Psoas muscle (tissue), 8 donors: Measurements from ENCODE around the gene CAMK2A. TPM values are rescaled to one million over a fixed set of nuclear protein-coding genes. Genes with fewer than 3 reads are reported as not detected.

Source experiments
- ATAC-seq, 4 donors: fragments of 200-7000 bp; cut with Tn5 transposase; one replicate each; pipeline ENCODE4 v1.9.1; 2020; ENCODE audit warnings: moderate library complexity in 3 of 4, mild to moderate bottlenecking in 2 of 4
- DNase-seq, 2 donors: peaks; one replicate each; pipeline ENCODE4 v3.0.0-alpha.2; 2020
- H3K27ac ChIP-seq: fragments of 200-600 bp; one replicate; pipeline ENCODE4 v1.8.0; 2022
- H3K27me3 ChIP-seq, 3 donors: fragments of 200-600 bp in 1 of 3; one replicate each; pipeline versions ENCODE4 v1.6.1 to v1.8.0; 2013 to 2022; ENCODE audit warnings: low read length in 2 of 3, mild to moderate bottlenecking in 2 of 3, moderate library complexity in 1 of 3; ENCODE audit not compliant: insufficient read depth in 3 of 3
- H3K36me3 ChIP-seq, 2 donors: fragments of 200-600 bp in 1 of 2; one replicate each; pipeline versions ENCODE4 v1.6.1 to v1.8.0; 2013 to 2022; ENCODE audit warnings: low read depth in 1 of 2, mild to moderate bottlenecking in 1 of 2, moderate library complexity in 1 of 2; ENCODE audit not compliant: insufficient read depth in 1 of 2
- H3K4me1 ChIP-seq: fragments of 200-600 bp; one replicate; pipeline ENCODE4 v1.8.0; 2022
- H3K4me3 ChIP-seq: fragments of 200-600 bp; one replicate; pipeline ENCODE4 v1.8.0; 2022; ENCODE audit warnings: mild to moderate bottlenecking
- H3K9me3 ChIP-seq: fragments of 200-600 bp; one replicate; pipeline ENCODE4 v1.8.0; 2022
- WGBS, 3 donors: extraction: QIAGEN DNeasy Blood & Tissue Kit; methylation state at CpG; one replicate each; pipeline versions ENCODE4 v1.1.6 to v1.1.7; 2013; 5-methylcytosine and 5-hydroxymethylcytosine counted together
- intact Hi-C, 2 donors: fragments of 100-400 bp; cut with DNase I; formaldehyde crosslinking; loops; one replicate each; pipeline versions ENCODE4 v1.11.0 to v1.14.2; 2022
- polyA plus RNA-seq, 3 donors: library from polyadenylated mRNA; stranded (reverse); fragments of 200-250 nt; gene quantifications; one replicate each; pipeline ENCODE4 v1.2.3, GENCODE V29; 2013
- total RNA-seq, 4 donors: library from RNA; stranded (reverse); fragmentation: NEBNext Ultra II Directional in 2 of 4; extraction: Animal tissue kit (Norgen Biotek cat#: 25700) in 2 of 4; gene quantifications; one replicate each; pipeline versions ENCODE4 v1.2.1 to v1.2.4, GENCODE V29; 2021 to 2023
- TF ChIP-seq, protein P1 (sequence below): fragments of 200-600 bp; IDR thresholded peaks from one replicate; pipeline ENCODE4 v1.8.0; 2022; ENCODE audit warnings: antibody characterized with exemption
- donor health status: healthy with polysubstance abuse.
- donor health status: DM: no; HTN: no; CAD: no; lungs with moderate emphysema.
- donor health status: Bipolar disorder and iron deficiency.
- donor health status: healthy.
- donor health status: DM: yes; HTN: yes; CAD: no.
- donor health status: DM: no; HTN: no; CAD: no.
- donor health status: DM: no; HTN: no; CAD: no.
- donor health status: DM: yes; HTN: yes; CAD: no.

Gene CAMK2A
- total and polyA plus RNA-seq, 7 donors: 8.1 to 118 (median 45.3) TPM

DNA sequence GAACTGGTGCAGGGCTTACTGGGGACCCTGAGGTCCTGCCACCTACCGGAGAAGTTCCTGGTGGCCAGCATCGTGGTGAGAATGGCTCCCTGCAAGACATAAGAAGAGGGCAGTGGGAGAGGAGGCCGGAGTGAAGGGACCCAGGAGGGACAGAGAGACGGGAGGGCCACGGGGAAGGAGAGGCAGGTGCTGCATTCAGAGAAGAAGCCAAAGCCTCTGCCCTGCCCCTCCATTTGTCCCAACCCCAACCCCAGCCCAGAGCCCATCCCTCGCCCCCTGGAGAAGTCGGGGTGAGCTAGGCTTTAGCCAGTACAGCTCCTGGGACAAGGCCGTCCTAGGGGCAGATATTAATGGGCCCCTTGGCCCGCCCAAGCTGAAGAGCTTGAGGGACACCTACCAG lies 41.8 kb downstream of the CAMK2A start:
- intact Hi-C loops: loop anchor here (2.0 to 5.0 kb wide), 2 partner anchors 105 to 109 kb away; partner anchors contain the start of gene TCOF1 (in 1 of the 2)
- ATAC-seq (no peak), DNase-seq (no peak)

DNA sequence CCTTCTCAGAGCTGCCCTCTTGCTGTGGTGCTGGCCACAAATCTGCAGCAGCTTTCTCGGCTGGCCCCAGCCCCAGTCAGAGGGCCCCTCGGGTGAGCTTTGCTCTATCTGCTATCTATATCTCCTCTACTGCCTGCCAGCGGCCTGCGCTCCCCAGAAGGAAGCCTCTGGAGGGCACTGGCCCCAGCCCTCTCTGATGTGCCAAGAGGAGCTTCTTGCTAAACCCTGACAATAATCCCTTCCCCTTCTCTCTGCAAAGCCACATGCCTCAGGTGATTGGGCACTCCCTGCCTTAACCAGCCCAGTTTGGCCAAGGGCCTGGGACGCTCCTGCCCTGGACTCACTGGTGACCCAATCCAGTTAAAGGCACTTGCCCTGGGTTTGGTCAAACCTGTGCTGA lies 42.7 kb downstream of the CAMK2A start:
- peak overlapping the region; percentile 100 for H3K27ac ChIP-seq
- peak; percentile 77 to 78 (median 78) for ATAC-seq
- H3K9me3 ChIP-seq: no peaks in the 10 kb centered on the region
- TF ChIP-seq, protein P1, sequence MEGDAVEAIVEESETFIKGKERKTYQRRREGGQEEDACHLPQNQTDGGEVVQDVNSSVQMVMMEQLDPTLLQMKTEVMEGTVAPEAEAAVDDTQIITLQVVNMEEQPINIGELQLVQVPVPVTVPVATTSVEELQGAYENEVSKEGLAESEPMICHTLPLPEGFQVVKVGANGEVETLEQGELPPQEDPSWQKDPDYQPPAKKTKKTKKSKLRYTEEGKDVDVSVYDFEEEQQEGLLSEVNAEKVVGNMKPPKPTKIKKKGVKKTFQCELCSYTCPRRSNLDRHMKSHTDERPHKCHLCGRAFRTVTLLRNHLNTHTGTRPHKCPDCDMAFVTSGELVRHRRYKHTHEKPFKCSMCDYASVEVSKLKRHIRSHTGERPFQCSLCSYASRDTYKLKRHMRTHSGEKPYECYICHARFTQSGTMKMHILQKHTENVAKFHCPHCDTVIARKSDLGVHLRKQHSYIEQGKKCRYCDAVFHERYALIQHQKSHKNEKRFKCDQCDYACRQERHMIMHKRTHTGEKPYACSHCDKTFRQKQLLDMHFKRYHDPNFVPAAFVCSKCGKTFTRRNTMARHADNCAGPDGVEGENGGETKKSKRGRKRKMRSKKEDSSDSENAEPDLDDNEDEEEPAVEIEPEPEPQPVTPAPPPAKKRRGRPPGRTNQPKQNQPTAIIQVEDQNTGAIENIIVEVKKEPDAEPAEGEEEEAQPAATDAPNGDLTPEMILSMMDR: no peak
- H3K27me3 ChIP-seq: no peaks in the 10 kb centered on the region
- WGBS, 3 donors: 24 to 52% (median 35%) methylated on average over 5 of the region's 5 CpGs
- peak; percentile 73 to 92 for DNase-seq
- peaks cover 42% of the 10 kb centered on the region for H3K4me1 ChIP-seq
- intact Hi-C loops: loop anchor here (2.0 to 5.0 kb wide), 2 partner anchors 105 to 110 kb away; partner anchors contain the start of gene TCOF1 (in 1 of the 2)
- peak overlapping the region; percentile 43 for H3K4me3 ChIP-seq
- H3K36me3 ChIP-seq: no peaks in the 10 kb centered on the region

More for the DNA sequence above, 41.8 kb downstream of the CAMK2A start:
- Histone ChIP-seq H3K9me3 (no peaks in the 10 kb centered on the region), H3K4me1 (peaks cover 33% of the 10 kb centered on the region), H3K36me3 (no peaks in the 10 kb centered on the region), H3K27ac (peak overlapping the region; percentile 100), H3K4me3 (no peak overlapping the region), H3K27me3 (no peaks in the 10 kb centered on the region)
- 92 to 93% (median 93%) methylated on average over 9 of the region's 9 CpGs for WGBS, 3 donors
- TF ChIP-seq, protein P1: no peak

DNA sequence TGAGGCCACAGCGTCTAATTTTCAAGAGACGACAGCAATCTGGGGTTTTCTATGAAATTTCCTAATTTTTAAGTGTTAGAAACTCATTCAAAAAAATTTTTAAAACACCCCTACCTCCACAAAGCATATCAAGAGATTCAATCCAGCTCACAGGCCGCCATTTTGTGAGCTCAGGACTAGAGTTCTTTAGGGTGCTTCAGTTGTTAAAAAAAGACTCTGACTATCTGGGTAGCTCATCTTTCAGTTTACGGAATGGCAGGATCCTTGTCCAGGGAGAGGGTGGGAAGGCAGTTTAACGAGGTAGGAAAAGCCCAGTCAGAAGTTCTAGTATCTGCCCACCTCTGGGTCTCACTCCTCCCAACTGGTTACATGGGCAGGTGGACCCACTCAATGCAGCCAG lies 43.1 kb downstream of the CAMK2A start:
- Histone ChIP-seq H3K27me3 (no peaks in the 10 kb centered on the region), H3K9me3 (no peaks in the 10 kb centered on the region), H3K36me3 (no peaks in the 10 kb centered on the region), H3K4me3 (peak overlapping the region; percentile 43), H3K4me1 (peaks cover 44% of the 10 kb centered on the region), H3K27ac (peak overlapping the region; percentile 100)
- TF ChIP-seq, protein P1: no peak
- 42 to 65% (median 48%) methylated on average over 5 of the region's 5 CpGs for WGBS, 3 donors
- DNase-seq: no peak
- peak; percentile 67 to 81 (median 70) for ATAC-seq
- intact Hi-C loops: loop anchor here (2.0 to 5.0 kb wide), 2 partner anchors 106 to 110 kb away; partner anchors contain the start of gene TCOF1 (in 1 of the 2)

DNA sequence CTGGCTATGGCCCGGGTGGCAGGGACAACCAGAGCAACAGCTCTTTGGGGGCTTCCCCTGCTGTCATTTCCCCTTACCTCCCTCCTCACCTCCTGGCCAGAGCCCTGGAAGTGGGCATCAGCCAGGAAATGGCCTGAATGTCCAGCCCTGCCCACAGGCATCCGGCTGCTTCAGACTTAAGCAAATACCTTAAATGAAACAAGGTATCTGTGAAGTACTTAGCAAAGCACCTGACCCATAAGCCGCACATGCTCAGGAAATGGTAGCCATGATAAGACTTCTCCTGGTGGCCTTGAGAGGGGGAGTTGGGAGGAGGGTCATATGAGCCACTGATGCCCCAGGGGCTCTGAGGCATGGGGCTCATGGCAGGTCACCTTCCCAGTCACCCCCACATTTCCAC lies 43.8 kb downstream of the CAMK2A start:
- Histone ChIP-seq H3K27me3 (no peaks in the 10 kb centered on the region), H3K9me3 (no peaks in the 10 kb centered on the region), H3K4me1 (peaks cover 48% of the 10 kb centered on the region), H3K36me3 (no peaks in the 10 kb centered on the region), H3K4me3 (peak overlapping the region; percentile 43), H3K27ac (peak overlapping the region; percentile 100)
- intact Hi-C loops: loop anchor here (2.0 to 5.0 kb wide), 2 partner anchors 106 to 111 kb away; partner anchors contain the start of gene TCOF1 (in 1 of the 2)
- TF ChIP-seq, protein P1: no peak
- no peak for DNase-seq
- ATAC-seq: peak in 3 of 4 donors; percentile 5 to 27 (median 10)
- WGBS, 3 donors: 18 to 47% (median 25%) methylated on average over 3 of the region's 3 CpGs
